ENCODE data around the gene LARP1B.
"Not testable (repeated sequence)": the region's sequence is repeated elsewhere in the genome, so short reads cannot be mapped to it uniquely, and the experiment has no call there.

- not testable (repeated sequence) for TF ChIP-seq CTCF (conservative IDR thresholded peaks at IDR 0.05; ENCODE audit: low read length); EZH2phosphoT487 (IDR thresholded peaks at IDR 0.05; ENCODE audit: borderline replicate concordance, low read depth, low read length)
Observed at GRCh38 chr4:128047019-128047418, 14.1 kb upstream of the LARP1B start.

Measured in OCI-LY7 (cell line).